ENCODE data around the gene TRIB2. TPM values are rescaled to one million over a fixed set of nuclear protein-coding genes. Genes with fewer than 3 reads are reported as not detected.

TRIB2 gene
- total RNA-seq, 1 donor from 2014 or later, result 184 TPM

DNA sequence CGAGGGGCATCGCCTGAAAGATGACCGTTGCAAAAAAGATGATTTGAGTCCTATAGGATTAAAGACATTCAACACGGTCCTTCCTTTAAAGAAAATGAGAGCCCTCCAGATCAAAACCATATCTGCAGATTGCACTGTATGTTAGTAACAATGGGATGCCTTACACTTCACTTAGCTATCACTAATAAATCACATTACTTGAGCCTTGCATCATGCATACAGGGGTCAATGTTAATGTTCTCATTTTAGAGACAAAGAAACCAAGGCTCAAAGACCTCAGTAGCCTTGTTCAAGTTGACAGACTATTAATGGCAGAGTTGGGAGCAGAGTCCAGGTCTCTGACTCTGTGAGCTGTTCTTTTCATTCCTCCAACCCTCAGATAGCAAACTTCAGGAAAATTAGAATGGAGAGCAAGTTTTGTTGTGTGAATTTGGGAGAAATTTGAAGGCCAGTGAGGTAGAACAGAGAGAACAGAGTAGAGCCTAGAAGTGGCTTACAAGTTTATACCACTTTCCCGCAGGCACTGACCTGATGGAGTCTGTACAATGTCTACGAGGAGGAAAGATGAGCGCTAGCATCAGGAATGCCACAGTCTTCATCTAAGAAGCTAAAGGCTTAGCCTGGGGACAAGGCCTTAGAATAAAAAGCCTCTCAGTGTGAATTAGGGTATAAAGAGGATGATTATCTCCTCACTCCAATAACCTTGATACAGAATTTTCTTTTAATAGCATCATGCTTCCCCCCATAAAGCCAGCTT lies 48.3 kb downstream of the TRIB2 start:
- DNase-seq (ENCODE audit: low spot score) (no peak), ATAC-seq (no peak)
- intact Hi-C loops (cut with DNase I), result no loop called here

DNA sequence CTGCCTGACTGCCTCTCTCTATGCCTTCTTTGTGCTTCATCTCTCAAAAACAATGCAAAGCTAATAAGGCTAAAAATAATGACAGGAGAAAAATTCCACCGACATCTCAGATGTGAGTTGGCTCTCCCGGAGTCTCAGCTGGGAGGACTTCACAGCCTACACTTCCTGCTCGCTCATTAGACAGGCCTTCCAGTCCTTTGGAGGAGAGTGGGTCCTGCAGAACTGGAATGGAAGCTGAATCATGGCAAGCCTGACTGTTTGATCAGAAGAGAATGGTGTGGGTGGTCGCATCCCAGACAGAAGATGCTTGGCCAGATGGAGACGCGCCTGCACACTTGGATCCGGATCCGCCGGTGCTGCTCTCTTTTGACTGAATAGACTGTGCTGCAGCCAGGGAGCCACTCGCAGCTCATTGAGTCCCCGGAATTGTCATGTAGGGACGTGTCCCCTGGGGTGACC lies 49.7 kb downstream of the TRIB2 start:
- DNase-seq (ENCODE audit: low spot score) (no peak), ATAC-seq (no peak)
- intact Hi-C loops (cut with DNase I), result no loop called here

DNA sequence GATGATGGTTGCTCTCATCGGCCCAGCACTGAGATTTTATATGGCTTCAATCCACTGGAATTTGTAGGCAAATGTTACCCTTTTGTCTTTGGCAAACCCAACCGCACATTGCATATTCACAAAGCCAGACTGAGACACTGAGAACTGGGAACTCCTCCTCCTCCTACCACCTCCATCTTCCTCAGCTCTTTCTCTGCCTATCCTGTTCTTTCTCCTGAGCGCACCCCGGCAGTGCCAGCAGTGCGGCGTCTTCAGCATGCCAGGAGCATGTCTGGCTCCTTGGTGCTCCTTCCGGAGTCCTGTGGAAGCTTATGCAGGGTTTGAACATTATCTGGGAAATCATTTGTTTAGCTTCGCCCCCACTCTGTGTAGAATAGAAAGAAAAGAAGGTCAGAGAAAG lies 50.8 kb downstream of the TRIB2 start:
- intact Hi-C loops (cut with DNase I), result no loop called here
- DNase-seq (ENCODE audit: low spot score), result no peak
- ATAC-seq, result no peak

DNA sequence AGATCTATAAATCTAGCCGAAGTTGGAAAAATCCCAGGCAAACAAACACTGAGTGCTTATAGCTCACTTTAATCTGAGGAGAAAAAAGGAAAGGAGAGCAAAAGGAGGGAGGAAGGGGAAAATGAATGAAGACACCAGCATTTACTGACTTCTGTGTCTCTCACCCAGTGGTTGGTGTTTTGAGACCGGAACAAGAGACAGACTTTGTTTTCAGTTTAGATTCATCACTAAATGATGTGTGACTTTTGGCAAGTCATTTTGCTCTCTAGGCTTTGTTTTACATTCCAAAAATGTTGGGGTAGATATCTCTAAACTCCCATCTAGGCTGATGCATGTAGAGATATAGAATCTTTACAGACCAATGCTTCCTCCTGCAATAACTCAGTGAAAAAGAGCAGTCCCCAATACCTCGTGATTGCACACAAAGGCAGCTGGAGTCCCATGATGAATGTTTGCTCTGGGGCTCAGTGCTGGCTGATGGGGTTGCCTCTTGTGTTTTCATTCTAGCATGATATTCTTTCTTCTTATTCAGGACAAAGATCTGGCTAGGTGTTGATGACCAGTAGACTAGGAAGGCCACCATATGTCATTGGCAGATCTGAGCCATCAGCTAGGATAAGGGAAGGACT lies 51.4 kb downstream of the TRIB2 start:
- no peak for DNase-seq (ENCODE audit: low spot score)
- no peak for ATAC-seq
- intact Hi-C loops (cut with DNase I), result no loop called here

DNA sequence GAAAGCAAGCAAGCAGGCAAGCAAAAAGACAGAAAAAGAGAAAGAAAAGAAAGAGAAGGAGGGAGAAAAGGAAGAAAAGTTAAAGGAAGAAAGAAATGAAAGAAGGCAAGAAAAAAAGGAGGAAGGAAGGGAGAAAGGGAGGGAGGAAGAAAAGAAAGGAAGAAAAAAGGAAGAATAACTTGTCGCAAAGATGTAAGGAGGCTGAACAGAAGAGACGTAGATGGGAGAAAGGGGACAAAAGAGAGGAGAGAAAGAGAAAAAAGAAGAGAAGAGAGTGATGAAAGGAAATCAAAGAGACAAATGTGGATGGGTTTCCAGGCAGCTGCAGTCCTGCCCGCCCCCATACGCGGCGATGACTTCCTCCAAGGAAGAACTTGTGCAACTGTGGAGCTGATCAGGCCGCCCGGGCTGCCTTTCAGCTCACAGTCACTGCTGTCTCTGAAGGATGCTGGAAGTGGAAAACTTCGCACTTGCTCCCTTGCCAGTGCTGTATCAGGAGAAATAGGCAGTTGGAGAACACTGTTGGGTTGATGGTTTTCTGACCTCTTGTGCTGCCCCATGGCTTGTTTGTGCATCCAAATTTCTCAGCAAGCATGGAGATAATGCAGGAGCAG lies 52.9 kb downstream of the TRIB2 start:
- intact Hi-C loops (cut with DNase I), result no loop called here
- ATAC-seq, result peak; percentile 84
- DNase-seq (ENCODE audit: low spot score), result peak; percentile 65

DNA sequence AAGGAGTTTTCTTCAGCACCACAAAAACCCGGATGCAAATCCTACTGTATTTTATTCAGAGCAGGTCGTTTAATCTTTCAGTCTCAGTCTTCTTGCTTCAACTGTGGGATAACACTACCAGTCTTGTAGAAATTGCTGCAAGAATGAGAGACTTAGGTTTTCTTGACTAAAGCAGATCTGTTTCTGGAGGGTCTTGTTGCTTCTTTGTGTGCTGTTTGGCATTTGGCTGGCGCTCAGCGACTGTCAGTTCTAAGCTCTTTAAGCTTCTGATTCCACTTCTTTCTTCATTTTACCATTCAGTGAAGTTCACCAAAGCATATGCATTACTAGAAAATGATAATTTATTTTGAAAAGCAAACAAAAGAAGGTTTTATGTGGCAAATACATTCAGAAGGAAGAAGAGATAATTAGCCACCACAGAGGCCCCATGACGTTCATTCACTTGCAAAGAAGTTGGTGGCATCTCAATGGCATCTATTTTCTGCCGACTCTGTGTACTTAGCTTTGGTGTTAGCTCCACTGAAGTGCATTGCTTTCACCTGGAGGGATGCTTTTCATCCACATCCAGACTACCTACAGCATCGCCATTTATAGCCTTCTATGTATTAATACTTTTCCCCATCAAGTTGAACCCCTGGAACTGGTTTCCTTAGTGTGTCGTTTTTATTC lies 53.7 kb downstream of the TRIB2 start:
- DNase-seq (ENCODE audit: low spot score) (no peak), ATAC-seq (no peak)
- intact Hi-C loops (cut with DNase I), result no loop called here

DNA sequence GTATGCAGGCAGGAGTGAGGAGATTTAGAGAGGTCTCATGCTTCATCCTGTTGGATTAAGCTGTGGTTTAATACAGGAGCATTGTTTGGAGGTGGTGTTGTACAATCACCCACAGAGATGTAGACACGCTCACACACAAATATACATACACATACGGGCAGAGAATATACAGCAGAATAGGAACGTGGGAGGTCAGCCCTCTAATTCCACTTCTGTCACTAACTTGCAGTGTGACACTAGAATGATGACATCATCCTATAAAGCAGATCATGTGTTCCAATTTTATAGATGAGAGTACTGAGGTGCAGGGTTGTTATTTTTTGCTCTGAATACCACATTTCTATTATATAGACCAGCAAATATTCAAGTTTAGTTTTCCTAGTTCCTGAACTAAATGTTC lies 54.4 kb downstream of the TRIB2 start:
- intact Hi-C loops (cut with DNase I), result no loop called here
- ATAC-seq (no peak), DNase-seq (ENCODE audit: low spot score) (no peak)

DNA sequence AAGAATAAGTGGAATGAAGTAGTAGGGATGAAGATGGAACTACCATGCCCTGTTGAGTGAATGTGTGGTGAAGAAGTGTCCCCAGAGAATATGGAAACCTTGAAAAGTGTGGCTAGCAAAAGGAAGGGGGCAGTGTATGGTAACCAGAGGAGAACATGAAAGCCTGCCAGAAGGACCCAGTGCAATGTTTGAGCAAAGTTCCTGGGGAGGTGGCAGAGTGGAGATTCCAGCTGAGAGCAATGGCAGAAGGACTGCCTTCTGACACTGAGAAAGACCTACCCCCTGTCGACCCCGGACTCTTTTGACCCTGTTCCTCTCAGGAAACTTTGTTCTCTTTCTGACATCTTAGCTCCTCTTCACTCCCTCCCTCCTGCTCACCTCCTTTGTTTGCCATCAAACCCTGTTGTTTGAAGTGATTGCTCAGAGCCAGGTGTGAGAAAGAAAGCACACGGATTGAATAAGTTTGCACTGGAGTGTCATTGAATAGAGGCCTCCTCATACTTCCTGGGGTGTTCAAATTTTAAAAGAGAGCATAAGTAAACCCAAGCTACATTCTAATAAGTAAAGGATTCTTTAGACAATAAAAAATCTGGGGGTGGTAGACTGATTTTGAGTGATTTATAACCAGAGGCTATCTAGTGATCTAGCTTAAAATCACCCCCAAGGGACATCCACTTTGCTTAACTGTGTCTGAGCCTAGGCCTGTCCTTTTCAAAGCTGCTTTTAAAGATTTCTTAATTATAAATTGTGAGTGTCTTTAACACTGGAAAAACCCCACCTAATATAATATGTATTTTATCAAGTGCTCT lies 57.1 kb downstream of the TRIB2 start:
- DNase-seq (ENCODE audit: low spot score) (no peak), ATAC-seq (no peak)
- intact Hi-C loops (cut with DNase I), result no loop called here

DNA sequence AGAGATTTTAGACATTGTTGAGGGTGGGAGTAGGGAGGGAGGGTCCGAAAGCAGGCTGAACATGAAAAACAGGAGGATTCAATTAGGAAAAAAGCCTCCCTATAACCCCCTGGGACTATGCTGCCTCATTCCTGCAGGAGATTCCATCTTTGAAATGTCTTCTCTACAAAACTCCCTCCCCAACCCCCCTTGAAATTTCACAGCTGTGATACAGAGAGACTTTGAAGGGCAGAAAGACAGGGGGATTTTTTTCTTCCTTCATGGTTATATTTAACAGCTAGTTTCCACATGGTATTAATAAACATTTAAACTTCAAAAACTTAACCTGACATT lies 57.6 kb downstream of the TRIB2 start:
- DNase-seq (ENCODE audit: low spot score), result no peak
- intact Hi-C loops (cut with DNase I), result no loop called here
- no peak for ATAC-seq

DNA sequence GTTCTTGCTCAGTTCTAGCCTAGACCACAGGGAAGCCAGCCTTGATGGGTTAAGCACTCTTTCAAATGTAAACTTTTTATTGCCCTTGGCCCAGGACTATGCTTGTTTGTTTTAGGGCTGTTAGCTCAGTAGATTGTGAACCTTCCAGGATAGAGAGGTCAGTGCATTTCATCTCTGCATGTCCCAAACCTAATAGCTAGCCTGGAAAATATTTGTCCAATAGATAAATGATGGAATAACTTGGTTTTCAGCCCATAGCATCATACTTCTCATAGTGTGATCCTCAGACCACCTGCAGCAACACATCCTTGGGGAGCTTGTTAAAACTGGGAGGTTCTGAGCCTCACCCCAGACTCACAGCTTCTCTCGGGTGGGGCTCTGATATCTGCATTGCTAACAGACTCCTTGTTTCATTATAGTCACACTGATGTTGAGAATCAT lies 59.8 kb downstream of the TRIB2 start:
- intact Hi-C loops (cut with DNase I), result no loop called here
- no peak for DNase-seq (ENCODE audit: low spot score)
- ATAC-seq, result peak; percentile 84

DNA sequence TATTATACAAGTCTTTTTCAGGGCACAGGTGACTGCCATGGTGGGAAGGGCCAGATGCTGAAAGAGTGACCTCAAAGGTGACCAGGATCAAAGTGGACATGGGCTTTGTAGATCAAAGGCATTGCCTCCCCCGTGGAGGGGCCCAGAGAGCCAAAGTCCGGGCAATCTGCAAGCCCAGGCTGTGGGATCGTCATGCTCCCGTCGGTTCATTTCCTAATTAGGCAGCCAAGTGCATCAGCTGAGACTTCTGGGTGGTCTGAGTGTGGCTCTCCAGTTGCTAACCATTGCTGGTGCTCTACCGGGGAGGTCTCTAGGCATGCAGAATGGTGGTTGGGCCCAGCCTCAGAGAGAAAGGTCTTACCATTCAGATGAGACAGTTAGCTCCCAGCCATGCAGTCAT lies 61.6 kb downstream of the TRIB2 start:
- intact Hi-C loops (cut with DNase I), result no loop called here
- DNase-seq (ENCODE audit: low spot score), result peak; percentile 68
- ATAC-seq, result peak; percentile 80

DNA sequence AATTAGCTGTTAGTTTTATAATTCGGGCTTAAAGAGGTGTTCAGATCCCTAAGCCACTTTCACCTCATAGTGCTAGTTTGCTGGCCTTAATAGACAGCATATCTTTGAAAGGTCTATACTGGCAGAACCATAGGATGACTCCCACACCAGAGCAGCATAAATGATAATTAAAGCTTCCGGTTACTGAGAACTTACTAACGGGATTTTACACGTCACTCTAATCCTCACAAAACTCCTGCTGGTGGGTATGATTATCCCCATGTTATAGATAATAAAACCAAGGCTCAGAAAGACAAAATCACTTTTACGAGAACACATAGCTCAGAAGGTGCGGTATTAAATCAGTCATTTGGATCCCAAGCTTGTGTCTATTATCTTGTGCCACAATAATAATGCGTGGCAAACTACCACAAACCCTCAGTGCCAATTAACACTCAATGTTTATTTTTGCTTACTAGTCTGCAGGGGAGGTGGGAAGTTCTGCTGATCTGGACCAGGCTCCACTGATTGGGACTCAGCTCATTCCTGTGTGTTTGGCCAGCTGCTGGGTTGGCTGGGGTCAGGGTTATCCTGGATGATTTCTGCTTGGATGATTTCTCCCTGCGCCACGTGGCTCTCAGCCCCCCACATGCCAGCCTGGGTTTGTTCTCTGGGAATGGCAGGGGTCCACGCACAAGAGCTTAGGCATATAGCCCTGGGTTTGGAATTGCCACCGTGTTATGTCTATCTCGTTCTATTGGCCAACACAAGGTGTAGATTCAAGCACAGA lies 62.3 kb downstream of the TRIB2 start:
- no peak for DNase-seq (ENCODE audit: low spot score)
- intact Hi-C loops (cut with DNase I), result no loop called here
- no peak for ATAC-seq

DNA sequence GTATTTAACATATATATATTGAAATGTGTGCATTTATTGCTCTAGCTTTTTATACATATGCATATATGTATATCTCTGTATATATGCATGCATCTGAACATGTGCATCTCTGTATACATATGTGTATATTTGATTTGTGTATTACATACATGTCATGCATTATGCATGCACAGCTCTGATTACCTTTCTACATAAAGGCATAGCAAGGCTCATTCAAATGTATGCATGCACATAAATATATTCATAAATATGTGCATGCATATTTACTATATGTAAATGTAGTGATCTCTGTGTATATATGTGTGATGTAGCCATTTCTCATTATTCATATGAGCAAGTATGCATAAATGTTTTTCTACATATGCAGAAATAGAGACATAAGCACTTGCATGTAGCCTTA lies 64.6 kb downstream of the TRIB2 start:
- DNase-seq (ENCODE audit: low spot score) (no peak), ATAC-seq (no peak)
- intact Hi-C loops (cut with DNase I), result no loop called here

DNA sequence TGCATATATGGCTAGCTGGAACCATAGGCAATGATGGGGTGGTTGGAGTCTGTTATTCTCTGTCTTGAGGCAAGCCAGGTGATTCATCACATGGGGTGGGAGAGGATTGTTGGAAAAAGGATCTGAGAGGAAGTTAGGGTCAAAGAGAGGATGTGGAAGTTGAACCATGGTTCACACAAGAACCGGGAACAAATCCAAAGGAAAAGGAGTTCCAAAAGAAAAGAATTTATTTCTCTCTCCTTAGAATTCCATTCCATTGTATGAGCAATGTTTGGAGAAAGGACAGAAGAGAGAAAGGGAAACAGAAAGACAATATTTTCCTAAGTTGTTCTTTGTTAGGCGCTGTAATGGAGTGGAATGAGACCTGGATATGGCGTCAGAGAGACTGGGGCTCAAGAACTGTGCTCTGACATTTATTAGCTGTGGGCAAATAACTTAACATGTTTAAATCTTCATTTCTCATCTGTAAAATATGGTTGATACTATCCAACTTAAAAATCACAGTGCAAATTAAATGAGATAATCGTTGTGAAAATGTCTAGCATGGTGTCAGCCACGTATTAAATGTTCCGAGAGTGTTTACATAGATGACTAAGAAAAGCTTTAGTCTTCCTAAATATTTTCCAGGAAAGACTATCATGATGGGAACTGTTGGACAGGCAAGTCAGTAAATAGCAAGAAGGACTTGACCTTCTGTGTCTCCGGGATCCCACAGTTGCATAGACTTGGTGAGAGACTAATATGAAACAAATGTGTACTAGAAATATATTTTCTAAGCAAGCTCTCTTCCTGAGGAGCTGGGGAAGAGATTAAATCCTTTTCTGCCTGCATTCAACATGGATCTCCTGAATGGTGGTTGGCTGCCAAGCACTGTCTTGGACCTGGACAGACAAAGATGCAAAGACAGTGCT lies 71.4 kb downstream of the TRIB2 start:
- peak; percentile 94 for ATAC-seq
- intact Hi-C loops (cut with DNase I), result no loop called here
- DNase-seq (ENCODE audit: low spot score), result no peak

DNA sequence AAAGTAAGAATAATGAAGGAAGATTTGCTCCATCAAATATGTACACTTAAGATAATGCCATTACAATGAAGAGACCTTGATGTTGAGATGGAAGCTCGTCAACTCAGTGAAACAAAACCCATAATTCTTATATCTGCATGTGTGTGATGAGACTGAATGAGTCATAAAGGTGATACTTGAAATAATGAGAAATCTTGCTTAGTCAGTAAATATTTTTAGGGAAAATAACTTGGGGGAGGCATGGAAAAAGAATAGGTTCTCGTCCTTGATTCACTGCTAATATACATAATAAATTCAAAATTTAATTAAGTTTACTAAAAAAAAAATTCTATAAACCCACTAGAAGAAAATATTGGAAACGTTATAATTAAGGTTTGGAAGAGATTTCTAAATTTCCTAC lies 75.2 kb downstream of the TRIB2 start:
- intact Hi-C loops (cut with DNase I), result no loop called here
- ATAC-seq, result no peak
- DNase-seq (ENCODE audit: low spot score), result no peak

All from sciatic nerve (tissue), 2 donors.